ENCODE results near the gene PDE4D. TPM values are rescaled to one million over a fixed set of nuclear protein-coding genes. Genes with fewer than 3 reads are reported as not detected.

PDE4D gene
- total RNA-seq, 4 donors from 2014 or later: 35.0 to 121 (median 63.4) TPM

DNA sequence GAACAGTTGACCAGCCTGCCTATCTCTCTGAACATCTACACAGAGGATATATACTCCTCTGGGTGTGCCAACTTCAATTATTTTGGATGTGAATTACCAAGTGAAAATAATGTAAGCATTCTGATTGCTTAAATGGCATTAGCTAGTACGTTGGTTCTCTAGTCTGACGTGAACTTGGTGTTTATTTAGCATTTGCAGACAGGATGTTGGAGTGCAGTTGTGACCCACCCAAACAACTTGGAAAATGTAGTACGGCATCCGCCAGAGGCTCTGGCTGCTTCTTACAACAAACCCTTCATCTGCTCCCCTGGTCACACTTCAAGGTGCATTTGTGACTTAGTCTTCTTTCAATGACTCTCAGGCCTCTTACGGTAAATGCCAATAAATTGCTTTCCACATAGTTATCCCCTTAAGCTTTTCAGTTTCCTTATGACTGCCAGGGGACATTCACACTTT is 616.6 kb downstream of the PDE4D start:
- WGBS, 2 donors (ENCODE audit: low coverage in 1 of 2): 32 to 38% methylated on average over 5 of the region's 5 CpGs
- ATAC-seq: peak; percentile 15
- TF ChIP-seq CTCF (IDR thresholded peaks at IDR 0.05) (no peak), EP300 (IDR thresholded peaks at IDR 0.05) (no peak), POLR2AphosphoS5 (IDR thresholded peaks at IDR 0.05) (no peak), POLR2A (IDR thresholded peaks at IDR 0.05) (no peak)
- Histone ChIP-seq H3K36me3 (no peaks in the 10 kb centered on the region), H3K9me3 (no peaks in the 10 kb centered on the region), H3K4me1 (peaks cover 7 to 20% (median 8%) of the 10 kb centered on the region in 3 donors), H3K27ac (peak overlapping the region; percentile 87 to 98 (median 90)), H3K4me3 (no peak overlapping the region), H3K27me3 (no peaks in the 10 kb centered on the region)

GRCh38 chr5:59276325-59276675 is 617.2 kb downstream of the PDE4D start:
- Histone ChIP-seq H3K9me3 (no peaks in the 10 kb centered on the region), H3K27me3 (no peaks in the 10 kb centered on the region), H3K36me3 (no peaks in the 10 kb centered on the region), H3K4me1 (peaks cover 7 to 26% (median 8%) of the 10 kb centered on the region in 3 donors), H3K4me3 (peak overlapping the region; percentile 58 to 80), H3K27ac (peak overlapping the region; percentile 87 to 98 (median 90))
- 21% methylated on average over 2 of the region's 2 CpGs for WGBS, 2 donors (ENCODE audit: low coverage in 1 of 2)
- TF ChIP-seq POLR2AphosphoS5 (IDR thresholded peaks at IDR 0.05) (no peak), CTCF (IDR thresholded peaks at IDR 0.05) (no peak), POLR2A (IDR thresholded peaks at IDR 0.05) (no peak), EP300 (IDR thresholded peaks at IDR 0.05) (no peak)
- no peak for ATAC-seq

GRCh38 chr5:59275510-59276324 is 617.8 kb downstream of the PDE4D start:
- Histone ChIP-seq H3K4me3 (peak overlapping the region; percentile 58 to 80), H3K9me3 (no peaks in the 10 kb centered on the region), H3K27me3 (no peaks in the 10 kb centered on the region), H3K27ac (peak overlapping the region; percentile 87 to 98 (median 90)), H3K4me1 (peaks cover 7 to 31% (median 8%) of the 10 kb centered on the region in 3 donors), H3K36me3 (no peaks in the 10 kb centered on the region)
- peak; percentile 79 for ATAC-seq
- WGBS, 2 donors (ENCODE audit: low coverage in 1 of 2): 0 to 4% methylated on average over 15 to 16 of the region's 16 CpGs
- peak in 1 of 2 donors; percentile 11 for TF ChIP-seq POLR2A (IDR thresholded peaks at IDR 0.05)
- TF ChIP-seq POLR2AphosphoS5 (IDR thresholded peaks at IDR 0.05): peak; percentile 49
- TF ChIP-seq CTCF (IDR thresholded peaks at IDR 0.05): no peak
- TF ChIP-seq EP300 (IDR thresholded peaks at IDR 0.05): no peak

GRCh38 chr5:59275170-59275509 is 618.4 kb downstream of the PDE4D start:
- TF ChIP-seq EP300 (IDR thresholded peaks at IDR 0.05) (no peak), POLR2AphosphoS5 (IDR thresholded peaks at IDR 0.05) (no peak), CTCF (IDR thresholded peaks at IDR 0.05) (no peak), POLR2A (IDR thresholded peaks at IDR 0.05) (no peak)
- H3K9me3 ChIP-seq: no peaks in the 10 kb centered on the region
- H3K4me1 ChIP-seq: peaks cover 7 to 37% (median 10%) of the 10 kb centered on the region in 3 donors
- H3K27ac ChIP-seq: peak overlapping the region; percentile 87 to 98 (median 90)
- ATAC-seq: no peak
- no peaks in the 10 kb centered on the region for H3K27me3 ChIP-seq
- no peaks in the 10 kb centered on the region for H3K36me3 ChIP-seq
- H3K4me3 ChIP-seq: peak overlapping the region; percentile 58 to 80
- WGBS, 2 donors (ENCODE audit: low coverage in 1 of 2): 0 to 5% methylated on average over 5 of the region's 5 CpGs
